ENCODE results near the gene TTLL13.

TTLL13 gene

DNA sequence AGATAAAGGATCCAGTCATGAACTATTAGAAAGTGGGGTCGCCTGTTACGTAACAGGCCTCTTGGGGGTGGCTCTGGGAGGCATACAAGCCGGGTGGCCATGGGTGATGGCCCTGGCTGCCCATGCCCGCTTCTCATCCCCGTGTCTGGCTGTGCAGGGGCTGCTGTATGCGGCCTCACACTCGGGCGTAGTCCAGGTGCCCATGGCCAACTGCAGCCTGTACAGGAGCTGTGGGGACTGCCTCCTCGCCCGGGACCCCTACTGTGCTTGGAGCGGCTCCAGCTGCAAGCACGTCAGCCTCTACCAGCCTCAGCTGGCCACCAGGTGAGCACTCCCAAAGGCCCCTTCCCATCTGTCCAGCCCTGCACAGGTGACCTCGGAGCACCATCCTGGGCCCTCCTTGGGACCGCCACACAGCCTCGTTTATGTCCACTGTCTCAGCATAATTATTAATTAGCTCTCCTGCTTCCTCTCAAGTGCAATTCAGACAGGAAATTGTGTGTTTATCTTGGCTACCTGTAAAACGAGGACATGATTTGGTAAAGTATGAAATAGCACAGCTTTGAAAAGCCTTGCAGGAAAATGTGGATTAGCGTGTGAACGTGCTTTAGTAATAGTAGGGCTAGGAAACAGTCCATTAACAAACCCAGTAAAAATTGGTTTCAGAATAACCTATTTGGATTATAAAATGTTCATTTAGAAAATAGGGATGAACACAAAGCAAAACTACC lies 23.7 kb upstream of the TTLL13 start:
- no peak for DNase-seq
- Histone ChIP-seq H3K36me3 (peaks cover 64 to 96% (median 76%) of the 10 kb centered on the region in 3 donors), H3K4me1 (peaks cover 0 to 21% (median 13%) of the 10 kb centered on the region in 4 donors), H3K27me3 (no peaks in the 10 kb centered on the region), H3K9me3 (no peaks in the 10 kb centered on the region), H3K4me3 (no peak overlapping the region), H3K27ac (no peak overlapping the region)
- TF ChIP-seq, protein P1, sequence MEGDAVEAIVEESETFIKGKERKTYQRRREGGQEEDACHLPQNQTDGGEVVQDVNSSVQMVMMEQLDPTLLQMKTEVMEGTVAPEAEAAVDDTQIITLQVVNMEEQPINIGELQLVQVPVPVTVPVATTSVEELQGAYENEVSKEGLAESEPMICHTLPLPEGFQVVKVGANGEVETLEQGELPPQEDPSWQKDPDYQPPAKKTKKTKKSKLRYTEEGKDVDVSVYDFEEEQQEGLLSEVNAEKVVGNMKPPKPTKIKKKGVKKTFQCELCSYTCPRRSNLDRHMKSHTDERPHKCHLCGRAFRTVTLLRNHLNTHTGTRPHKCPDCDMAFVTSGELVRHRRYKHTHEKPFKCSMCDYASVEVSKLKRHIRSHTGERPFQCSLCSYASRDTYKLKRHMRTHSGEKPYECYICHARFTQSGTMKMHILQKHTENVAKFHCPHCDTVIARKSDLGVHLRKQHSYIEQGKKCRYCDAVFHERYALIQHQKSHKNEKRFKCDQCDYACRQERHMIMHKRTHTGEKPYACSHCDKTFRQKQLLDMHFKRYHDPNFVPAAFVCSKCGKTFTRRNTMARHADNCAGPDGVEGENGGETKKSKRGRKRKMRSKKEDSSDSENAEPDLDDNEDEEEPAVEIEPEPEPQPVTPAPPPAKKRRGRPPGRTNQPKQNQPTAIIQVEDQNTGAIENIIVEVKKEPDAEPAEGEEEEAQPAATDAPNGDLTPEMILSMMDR (IDR thresholded peaks at IDR 0.05): no peak
- intact Hi-C loops (cut with DNase I; ENCODE audit: low total_unique reads): no loop called here

DNA sequence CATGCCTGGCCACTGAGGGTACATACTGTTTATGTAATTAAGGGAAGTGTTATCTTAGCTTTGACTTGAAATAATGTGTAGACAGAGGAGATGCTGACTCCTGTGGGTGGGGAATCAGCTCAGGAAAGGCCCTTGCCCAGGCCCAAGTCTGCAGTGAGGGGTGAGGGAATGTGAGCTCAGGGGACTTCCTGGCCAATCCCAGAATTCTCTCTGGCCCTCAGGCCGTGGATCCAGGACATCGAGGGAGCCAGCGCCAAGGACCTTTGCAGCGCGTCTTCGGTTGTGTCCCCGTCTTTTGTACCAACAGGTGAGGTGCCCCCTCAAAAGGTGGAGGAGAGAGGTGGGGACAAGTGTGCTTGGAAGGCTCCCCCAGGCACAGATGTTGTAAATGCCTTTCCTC lies 22.0 kb upstream of the TTLL13 start:
- H3K9me3 ChIP-seq: no peaks in the 10 kb centered on the region
- H3K36me3 ChIP-seq: peaks cover 68 to 93% (median 84%) of the 10 kb centered on the region in 3 donors
- H3K4me1 ChIP-seq: peaks cover 0 to 27% (median 15%) of the 10 kb centered on the region in 4 donors
- intact Hi-C loops (cut with DNase I; ENCODE audit: low total_unique reads): no loop called here
- DNase-seq: no peak
- TF ChIP-seq, protein P1 (IDR thresholded peaks at IDR 0.05): no peak
- no peak overlapping the region for H3K4me3 ChIP-seq
- H3K27me3 ChIP-seq: no peaks in the 10 kb centered on the region
- H3K27ac ChIP-seq: no peak overlapping the region

DNA sequence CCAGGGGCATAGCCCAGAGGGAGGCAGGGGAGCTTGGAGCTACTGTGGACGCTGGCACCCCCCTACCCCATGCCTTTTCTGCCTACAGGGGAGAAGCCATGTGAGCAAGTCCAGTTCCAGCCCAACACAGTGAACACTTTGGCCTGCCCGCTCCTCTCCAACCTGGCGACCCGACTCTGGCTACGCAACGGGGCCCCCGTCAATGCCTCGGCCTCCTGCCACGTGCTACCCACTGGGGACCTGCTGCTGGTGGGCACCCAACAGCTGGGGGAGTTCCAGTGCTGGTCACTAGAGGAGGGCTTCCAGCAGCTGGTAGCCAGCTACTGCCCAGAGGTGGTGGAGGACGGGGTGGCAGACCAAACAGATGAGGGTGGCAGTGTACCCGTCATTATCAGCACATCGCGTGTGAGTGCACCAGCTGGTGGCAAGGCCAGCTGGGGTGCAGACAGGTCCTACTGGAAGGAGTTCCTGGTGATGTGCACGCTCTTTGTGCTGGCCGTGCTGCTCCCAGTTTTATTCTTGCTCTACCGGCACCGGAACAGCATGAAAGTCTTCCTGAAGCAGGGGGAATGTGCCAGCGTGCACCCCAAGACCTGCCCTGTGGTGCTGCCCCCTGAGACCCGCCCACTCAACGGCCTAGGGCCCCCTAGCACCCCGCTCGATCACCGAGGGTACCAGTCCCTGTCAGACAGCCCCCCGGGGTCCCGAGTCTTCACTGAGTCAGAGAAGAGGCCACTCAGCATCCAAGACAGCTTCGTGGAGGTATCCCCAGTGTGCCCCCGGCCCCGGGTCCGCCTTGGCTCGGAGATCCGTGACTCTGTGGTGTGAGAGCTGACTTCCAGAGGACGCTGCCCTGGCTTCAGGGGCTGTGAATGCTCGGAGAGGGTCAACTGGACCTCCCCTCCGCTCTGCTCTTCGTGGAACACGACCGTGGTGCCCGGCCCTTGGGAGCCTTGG lies 21.3 kb upstream of the TTLL13 start:
- H3K9me3 ChIP-seq: no peaks in the 10 kb centered on the region
- DNase-seq: no peak
- H3K4me3 ChIP-seq: no peak overlapping the region
- intact Hi-C loops (cut with DNase I; ENCODE audit: low total_unique reads): no loop called here
- no peaks in the 10 kb centered on the region for H3K27me3 ChIP-seq
- H3K4me1 ChIP-seq: peaks cover 0 to 34% (median 20%) of the 10 kb centered on the region in 4 donors
- no peak overlapping the region for H3K27ac ChIP-seq
- H3K36me3 ChIP-seq: peaks cover 68 to 85% (median 83%) of the 10 kb centered on the region in 3 donors
- TF ChIP-seq, protein P1 (IDR thresholded peaks at IDR 0.05): no peak

DNA sequence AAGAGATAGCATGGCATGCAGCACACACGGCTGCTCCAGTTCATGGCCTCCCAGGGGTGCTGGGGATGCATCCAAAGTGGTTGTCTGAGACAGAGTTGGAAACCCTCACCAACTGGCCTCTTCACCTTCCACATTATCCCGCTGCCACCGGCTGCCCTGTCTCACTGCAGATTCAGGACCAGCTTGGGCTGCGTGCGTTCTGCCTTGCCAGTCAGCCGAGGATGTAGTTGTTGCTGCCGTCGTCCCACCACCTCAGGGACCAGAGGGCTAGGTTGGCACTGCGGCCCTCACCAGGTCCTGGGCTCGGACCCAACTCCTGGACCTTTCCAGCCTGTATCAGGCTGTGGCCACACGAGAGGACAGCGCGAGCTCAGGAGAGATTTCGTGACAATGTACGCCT lies 20.4 kb upstream of the TTLL13 start:
- H3K36me3 ChIP-seq: peaks cover 60 to 77% (median 74%) of the 10 kb centered on the region in 3 donors
- peaks cover 0 to 34% (median 20%) of the 10 kb centered on the region in 4 donors for H3K4me1 ChIP-seq
- no peak overlapping the region for H3K27ac ChIP-seq

DNA sequence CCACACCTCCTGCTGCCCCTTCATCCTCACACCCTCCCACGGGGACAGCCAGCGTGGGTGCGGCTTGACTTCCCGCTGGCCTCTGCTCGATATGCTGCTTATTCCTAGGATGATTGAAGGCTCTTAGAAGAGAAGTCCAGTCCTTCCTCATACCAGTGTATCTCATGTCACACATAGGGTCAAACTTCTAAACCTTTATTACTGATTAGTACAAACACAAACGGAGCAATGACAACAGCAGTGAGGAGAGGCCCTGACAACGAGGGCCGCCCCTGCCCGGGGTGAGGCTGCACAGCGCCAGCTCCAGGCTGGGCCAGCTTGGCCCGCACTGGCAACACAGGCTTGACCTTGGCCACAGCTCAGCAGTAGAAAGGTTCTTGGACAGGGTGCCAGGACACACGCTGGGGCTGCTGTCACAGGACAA lies 19.3 kb upstream of the TTLL13 start:
- H3K9me3 ChIP-seq: no peaks in the 10 kb centered on the region
- TF ChIP-seq, protein P1 (IDR thresholded peaks at IDR 0.05): no peak
- no peak overlapping the region for H3K4me3 ChIP-seq
- DNase-seq: no peak
- peaks cover 0 to 41% (median 24%) of the 10 kb centered on the region in 4 donors for H3K4me1 ChIP-seq
- intact Hi-C loops (cut with DNase I; ENCODE audit: low total_unique reads): no loop called here
- peaks cover 49 to 65% (median 63%) of the 10 kb centered on the region in 3 donors for H3K36me3 ChIP-seq
- no peaks in the 10 kb centered on the region for H3K27me3 ChIP-seq
- no peak overlapping the region for H3K27ac ChIP-seq

More for the DNA sequence above, 20.4 kb upstream of the TTLL13 start:
- no peak for DNase-seq
- TF ChIP-seq, protein P1 (IDR thresholded peaks at IDR 0.05): no peak
- no peaks in the 10 kb centered on the region for H3K9me3 ChIP-seq
- no peaks in the 10 kb centered on the region for H3K27me3 ChIP-seq
- H3K4me3 ChIP-seq: no peak overlapping the region
- intact Hi-C loops (cut with DNase I; ENCODE audit: low total_unique reads): no loop called here
